Calu3 (cell line): ENCODE data around the gene IFT25. TPM values are rescaled to one million over a fixed set of nuclear protein-coding genes. Genes with fewer than 3 reads are reported as not detected.
A peak's percentile ranks its signal among the peaks of the same experiment; 100 is the strongest.
"Not testable (repeated sequence)": the region's sequence is repeated elsewhere in the genome, so short reads cannot be mapped to it uniquely, and the experiment has no call there.

Experiments used
- Bru-seq: library from RNA; stranded (reverse); fragments of 400-500 nt; gene quantifications from one replicate; lab custom pipeline; 2021; lab: Mats Ljungman, UMichigan
- BruChase-seq, 2 experiments: library from RNA; stranded (reverse); fragments of 400-500 nt; gene quantifications; one replicate each; lab custom pipeline; 2021; lab: Mats Ljungman, UMichigan
- BruUV-seq: library from RNA; stranded (reverse); fragments of 400-500 nt; replicated peaks from 2 replicates; lab custom pipeline; 2021; lab: Mats Ljungman, UMichigan
- CTCF ChIA-PET: fragments of 300-600 bp; sonication (Branson Sonifier 250); formaldehyde crosslinking; loops from one replicate; lab custom pipeline; 2022; ENCODE audit warnings: antibody characterized with exemption; lab: Charles Lee
- DNase-seq: peaks from one replicate; pipeline ENCODE4 v3.0.0; 2022
- H3K27ac Mint-ChIP-seq: one replicate; pipeline ENCODE4 v1.8.0; 2022; ENCODE audit warnings: mixed read lengths; ENCODE audit not compliant: unreplicated experiment
- H3K27me3 Mint-ChIP-seq: one replicate; pipeline ENCODE4 v1.8.0; 2022; ENCODE audit warnings: mixed read lengths; ENCODE audit not compliant: unreplicated experiment
- H3K36me3 Mint-ChIP-seq: one replicate; pipeline ENCODE4 v1.8.0; 2022; ENCODE audit warnings: mild to moderate bottlenecking, moderate library complexity, mixed read lengths; ENCODE audit not compliant: insufficient read depth, unreplicated experiment
- H3K4me1 Mint-ChIP-seq: one replicate; pipeline ENCODE4 v1.8.0; 2022; ENCODE audit warnings: mild to moderate bottlenecking, low read depth, mixed read lengths; ENCODE audit not compliant: unreplicated experiment
- H3K4me3 Mint-ChIP-seq: one replicate; pipeline ENCODE4 v1.8.0; 2022; ENCODE audit warnings: mild to moderate bottlenecking, low read depth, moderate library complexity, mixed read lengths; ENCODE audit not compliant: unreplicated experiment
- H3K9me3 Mint-ChIP-seq: one replicate; pipeline ENCODE4 v1.8.0; 2022; ENCODE audit warnings: low read depth, mixed read lengths; ENCODE audit not compliant: unreplicated experiment
- CTCF ChIP-seq: fragments of 200-600 bp; IDR thresholded peaks from one replicate; pipeline ENCODE4 v1.8.0; 2022; ENCODE audit warnings: antibody characterized with exemption; ENCODE audit not compliant: unreplicated experiment
- intact Hi-C: fragments of 100-400 bp; cut with micrococcal nuclease; formaldehyde crosslinking; loops from one replicate; pipeline ENCODE4 v1.10.0; 2022; ENCODE audit not compliant: unreplicated experiment
- long read RNA-seq: library from polyadenylated mRNA; stranded (forward); transcript quantifications from one replicate; pipeline ENCODE4 v2.0.0, GENCODE V29; 2022
- total RNA-seq: library from RNA; stranded (reverse); gene quantifications from 2 replicates; pipeline ENCODE4 v1.2.3, GENCODE V29; 2022

IFT25 gene
- total RNA-seq (25.8 and 30.0 TPM in 2 replicates), Bru-seq, nascent RNA (percentile 67 among the genes with signal in this experiment), BruChase-seq, experiment 1, labeled RNA remaining after a 6-hour chase (percentile 55 among the genes with signal in this experiment), BruChase-seq, experiment 2, labeled RNA remaining after a 2-hour chase (percentile 63 among the genes with signal in this experiment)
- long read RNA-seq, transcript HSPB11-201 (6 exons, 915 nt): major isoform, 56 of 75 reads
- long read RNA-seq, partial matches to known transcripts: 4 of 75 reads
- long read RNA-seq, other reads (novel, unspliced or antisense): 15 of 75 reads

GRCh38 chr1:53945433-53946251 lies at the start of gene IFT25:
Gene IFT25 (minus strand): TSS chr1:53945699. CDS start chr1:53940082, 5,617 bp downstream.
- H3K27ac Mint-ChIP-seq: peak within 1 kb of the TSS; percentile 80
- CTCF ChIA-PET: interaction anchor here (0.5 to 2.6 kb wide), 20 partner anchors 11 to 1249 kb away, joined by 3 to 22 read pairs (median 4); partner anchors contain the start of gene YIPF1
- TF ChIP-seq CTCF: no peak
- H3K27me3 Mint-ChIP-seq: no peaks in the 10 kb centered on the region
- peaks cover 23% of the 10 kb centered on the region for H3K4me1 Mint-ChIP-seq
- no peaks in the 10 kb centered on the region for H3K9me3 Mint-ChIP-seq
- BruUV-seq: no TSS peak
- peak; percentile 98 for DNase-seq
- intact Hi-C loops: no loop called here
- H3K4me3 Mint-ChIP-seq: peak within 1 kb of the TSS; percentile 98
- H3K36me3 Mint-ChIP-seq: peaks cover 34% of the 10 kb centered on the region

- H3K27me3 Mint-ChIP-seq, CTCF ChIA-PET, H3K4me1 Mint-ChIP-seq, H3K4me3 Mint-ChIP-seq, H3K9me3 Mint-ChIP-seq, H3K36me3 Mint-ChIP-seq, H3K27ac Mint-ChIP-seq, BruUV-seq, intact Hi-C loops, DNase-seq: not testable (repeated sequence)
Observed at GRCh38 chr1:53994516-53994915, 49.0 kb upstream of the IFT25 start.

- no TSS peak for BruUV-seq
Observed at GRCh38 chr1:53992085-53992874, 46.8 kb upstream of the IFT25 start.

GRCh38 chr1:53987880-53988279 lies 42.4 kb upstream of the IFT25 start:
- Mint-ChIP-seq H3K27ac (no peak overlapping the region), H3K36me3 (no peaks in the 10 kb centered on the region), H3K27me3 (no peaks in the 10 kb centered on the region), H3K9me3 (no peaks in the 10 kb centered on the region), H3K4me1 (peaks cover 3% of the 10 kb centered on the region), H3K4me3 (no peak overlapping the region)
- CTCF ChIA-PET: no interaction called here
- BruUV-seq: no TSS peak
- no peak for DNase-seq
- no peak for TF ChIP-seq CTCF
- intact Hi-C loops: no loop called here

More at GRCh38 chr1:53992085-53992874, 46.8 kb upstream of the IFT25 start:
- CTCF ChIA-PET: interaction anchor here (0.6 to 1.3 kb wide), 4 partner anchors 10 to 572 kb away, joined by 3 to 5 read pairs (median 4); no protein-coding TSS in a partner anchor
- no peaks in the 10 kb centered on the region for H3K9me3 Mint-ChIP-seq
- H3K4me3 Mint-ChIP-seq: no peak overlapping the region
- no peak overlapping the region for H3K27ac Mint-ChIP-seq
- intact Hi-C loops: no loop called here
- no peaks in the 10 kb centered on the region for H3K27me3 Mint-ChIP-seq
- no peaks in the 10 kb centered on the region for H3K4me1 Mint-ChIP-seq
- no peak for DNase-seq
- no peaks in the 10 kb centered on the region for H3K36me3 Mint-ChIP-seq
- TF ChIP-seq CTCF: no peak
